HT-29 (cell line): ENCODE measurements around the gene SMAD7. TPM values are rescaled to one million over a fixed set of nuclear protein-coding genes. Genes with fewer than 3 reads are reported as not detected.

Experiments
- DNase-seq: peaks from one replicate; pipeline ENCODE4 v3.0.0-alpha.2; 2015; ENCODE audit warnings: low spot score
- total RNA-seq: library from RNA; depleted of rRNA; stranded (reverse); fragments of >200 nt; shearing (Covaris generic); gene quantifications from 2 replicates; pipeline ENCODE4 v1.2.3, GENCODE V29; 2014

SMAD7 gene
- total RNA-seq, 1 experiment from 2014 or later: 72.3 TPM

GRCh38 chr18:48931680-48932461 is 18.9 kb downstream of the SMAD7 start:
- no peak for DNase-seq

- no peak for DNase-seq
Observed at GRCh38 chr18:48930926-48931325, 19.8 kb downstream of the SMAD7 start.

GRCh38 chr18:48929941-48930713 is 20.6 kb downstream of the SMAD7 start:
- peak; percentile 76 for DNase-seq

GRCh38 chr18:48929212-48929612 is 21.6 kb downstream of the SMAD7 start:
- DNase-seq: no peak

- DNase-seq: peak; percentile 45
Observed at GRCh38 chr18:48928787-48929186, 22.0 kb downstream of the SMAD7 start.

- DNase-seq: peak; percentile 3
Observed at GRCh38 chr18:48927286-48928080, 23.3 kb downstream of the SMAD7 start.

GRCh38 chr18:48926420-48926857 is 24.3 kb downstream of the SMAD7 start:
- DNase-seq: peak; percentile 22

- no peak for DNase-seq
Observed at GRCh38 chr18:48925491-48925780, 25.3 kb downstream of the SMAD7 start.

GRCh38 chr18:48924630-48925490 is 25.9 kb downstream of the SMAD7 start:
- no peak for DNase-seq

- DNase-seq: peak; percentile 58
Observed at GRCh38 chr18:48923746-48924629, 26.8 kb downstream of the SMAD7 start.

GRCh38 chr18:48922801-48923730 is 27.7 kb downstream of the SMAD7 start:
- DNase-seq: peak; percentile 75

GRCh38 chr18:48922226-48922800 is 28.5 kb downstream of the SMAD7 start:
- no peak for DNase-seq

- no peak for DNase-seq
Observed at GRCh38 chr18:48921305-48922225, 29.2 kb downstream of the SMAD7 start.

- DNase-seq: no peak
Observed at GRCh38 chr18:48920408-48921038, 30.2 kb downstream of the SMAD7 start.

GRCh38 chr18:48919547-48919946 is 31.2 kb downstream of the SMAD7 start:
- DNase-seq: no peak

GRCh38 chr18:48918660-48919456 is 31.9 kb downstream of the SMAD7 start:
- DNase-seq: no peak
